ENCODE results near the gene CHD5.

Gene CHD5

DNA sequence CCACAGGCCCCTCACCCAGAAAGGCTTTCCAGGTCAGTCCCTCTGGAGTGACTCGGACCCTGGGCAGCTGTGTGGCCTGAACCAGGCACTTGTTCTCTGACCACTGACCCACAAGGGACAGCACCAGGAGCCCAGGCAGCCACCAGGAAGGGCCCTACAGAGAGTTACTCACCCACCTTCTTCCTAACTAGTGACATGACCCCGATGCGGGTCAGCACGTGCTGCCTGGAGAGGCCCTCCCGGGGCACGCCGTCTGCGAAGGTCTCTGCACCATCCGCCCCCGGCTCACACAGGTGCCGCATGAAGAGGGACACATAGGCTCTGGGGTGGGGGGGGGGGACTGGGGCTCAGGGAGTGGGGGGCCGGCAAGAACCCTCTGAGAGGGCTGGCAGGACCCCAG is 55.8 kb downstream of the CHD5 start:
- H3K4me3 ChIP-seq (ENCODE audit: low read length) = no peak overlapping the region
- DNase-seq (ENCODE audit: low read depth, low spot score) = no peak

DNA sequence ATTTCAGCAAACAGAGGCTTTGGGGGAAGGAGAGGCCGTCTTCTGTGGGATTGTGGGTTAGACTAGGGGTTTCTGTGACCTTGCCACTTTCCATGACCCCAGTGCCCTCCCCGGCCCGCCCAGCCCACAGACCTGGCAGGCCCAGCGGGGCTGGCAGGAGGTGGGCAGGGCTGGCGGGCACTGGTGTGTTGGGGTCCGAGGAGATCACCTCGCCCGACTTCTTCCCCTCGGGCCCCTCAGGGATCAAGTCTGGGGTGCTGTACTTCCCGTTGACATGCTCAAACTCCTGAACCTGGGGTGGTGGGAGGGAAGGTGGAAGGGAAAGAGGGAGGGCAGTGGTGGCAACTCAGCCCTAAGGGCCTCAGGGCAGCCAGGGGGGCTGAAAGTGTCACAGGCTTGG is 56.3 kb downstream of the CHD5 start:
- DNase-seq (ENCODE audit: low read depth, low spot score) = no peak
- no peak overlapping the region for H3K4me3 ChIP-seq (ENCODE audit: low read length)

DNA sequence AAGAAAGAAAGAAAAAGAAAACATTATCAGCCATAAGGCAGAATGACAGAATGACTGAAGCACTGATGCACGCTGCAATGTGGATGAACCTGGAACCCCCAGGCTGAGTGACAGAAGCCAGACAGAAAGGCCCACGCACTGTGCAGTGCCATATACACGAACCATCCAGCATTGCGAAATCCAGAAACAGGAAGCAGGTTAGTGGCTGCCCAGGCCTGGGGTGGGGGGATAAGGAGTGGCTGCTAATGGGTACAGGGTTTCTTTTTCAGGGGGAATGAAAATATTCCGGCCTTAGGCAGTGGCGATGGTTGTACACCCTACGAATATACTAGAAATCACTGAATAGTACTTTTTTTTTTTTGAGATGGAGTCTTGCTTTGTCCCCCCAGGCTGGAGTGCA is 57.0 kb downstream of the CHD5 start:
- no peak for DNase-seq (ENCODE audit: low read depth, low spot score)

DNA sequence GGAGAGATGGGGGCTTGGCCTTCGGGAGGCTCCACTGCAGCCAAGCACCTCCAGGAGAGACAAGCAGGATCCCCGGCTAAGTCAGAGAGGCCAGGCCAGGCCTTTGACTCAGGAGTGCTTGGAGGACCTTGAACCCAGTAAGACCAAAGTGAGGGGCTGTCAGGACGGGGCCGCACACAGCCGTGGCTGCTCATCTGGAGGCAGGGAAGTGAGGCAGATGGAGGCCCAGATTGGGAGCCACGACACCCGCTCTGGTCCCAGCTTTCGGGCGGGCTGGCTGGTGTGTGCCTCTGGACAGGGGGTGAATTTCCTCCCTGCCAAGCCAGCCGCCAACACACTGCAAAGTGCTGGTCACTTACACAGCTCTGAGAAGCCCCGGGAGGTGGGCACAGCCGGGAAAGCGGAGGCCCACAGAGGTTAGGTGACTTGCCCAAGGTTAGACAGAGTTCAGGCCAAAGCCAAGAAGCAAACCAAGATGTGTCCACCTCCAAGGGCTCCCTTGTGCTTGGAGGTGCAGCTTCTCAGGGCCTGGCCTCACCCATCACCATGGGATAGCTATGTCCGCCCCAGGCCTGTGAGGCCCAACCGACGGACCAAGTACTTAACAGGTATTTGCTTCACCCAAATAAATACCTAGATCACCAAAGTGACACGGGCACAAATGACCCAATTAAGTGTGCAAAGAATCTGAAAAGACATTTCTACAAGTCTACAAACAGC is 58.3 kb downstream of the CHD5 start:
- H3K4me3 ChIP-seq (ENCODE audit: low read length) = no peak overlapping the region
- no peak for DNase-seq (ENCODE audit: low read depth, low spot score)

More for the DNA sequence above, 57.0 kb downstream of the CHD5 start:
- no peak overlapping the region for H3K4me3 ChIP-seq (ENCODE audit: low read length)

DNA sequence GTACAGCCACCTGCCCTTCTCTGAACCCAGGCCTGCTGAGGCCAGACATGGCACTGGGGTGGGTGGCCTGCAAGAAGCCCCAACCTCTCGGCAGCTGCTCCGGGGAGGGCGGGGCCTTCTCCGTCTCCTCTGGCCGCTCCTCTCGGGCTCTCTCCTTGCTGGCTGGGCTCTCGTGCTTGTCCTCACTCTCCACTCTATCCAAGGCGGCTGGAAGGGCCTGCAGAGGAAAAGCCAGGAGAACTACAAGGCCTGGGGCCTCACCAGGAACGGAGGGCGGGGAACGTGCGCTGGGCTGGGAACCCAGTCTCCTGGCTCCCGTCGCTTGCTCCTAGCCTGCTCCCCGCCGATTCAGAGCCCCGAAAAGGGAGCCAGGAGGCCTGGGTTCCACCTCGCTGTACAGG is 59.1 kb downstream of the CHD5 start:
- H3K4me3 ChIP-seq (ENCODE audit: low read length) = no peak overlapping the region
- DNase-seq (ENCODE audit: low read depth, low spot score) = no peak

DNA sequence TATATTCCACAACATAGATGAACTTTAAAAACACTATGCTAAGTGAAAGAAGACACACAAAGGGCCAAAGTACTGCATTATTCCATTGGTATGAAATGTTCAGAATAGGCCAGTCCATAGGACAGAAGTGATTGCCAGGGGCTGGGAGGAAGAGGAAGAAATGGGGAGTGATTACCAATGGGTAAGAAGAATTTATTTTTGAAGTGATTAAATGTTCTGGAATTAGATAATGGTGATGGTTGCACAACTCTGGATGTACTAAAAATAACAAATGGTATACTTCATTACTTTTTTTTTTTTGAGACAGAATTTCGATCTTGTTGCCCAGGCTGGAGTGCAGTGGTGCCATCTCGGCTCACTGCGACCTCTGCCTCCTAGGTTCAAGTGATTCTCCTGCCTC is 61.7 kb downstream of the CHD5 start:
- H3K4me3 ChIP-seq (ENCODE audit: low read length) = no peak overlapping the region
- no peak for DNase-seq (ENCODE audit: low read depth, low spot score)

DNA sequence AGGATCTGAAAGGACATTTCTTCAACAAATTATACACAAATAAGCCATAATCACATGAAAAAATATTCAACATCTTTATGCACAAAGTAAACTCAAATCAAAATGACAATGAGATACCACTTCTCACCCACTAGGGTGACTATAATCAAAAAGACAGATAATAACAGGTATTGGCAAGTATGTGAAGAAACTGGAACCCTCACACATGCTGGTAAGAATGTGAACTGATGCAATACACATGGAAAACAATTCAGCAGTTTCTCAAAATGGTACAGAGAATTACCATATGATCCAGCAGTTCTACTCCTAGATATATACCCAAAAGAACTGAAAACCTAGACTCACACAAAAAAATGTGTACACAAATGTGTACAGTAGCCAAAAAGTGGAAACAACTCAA is 62.5 kb downstream of the CHD5 start:
- no peak for DNase-seq (ENCODE audit: low read depth, low spot score)
- no peak overlapping the region for H3K4me3 ChIP-seq (ENCODE audit: low read length)

DNA sequence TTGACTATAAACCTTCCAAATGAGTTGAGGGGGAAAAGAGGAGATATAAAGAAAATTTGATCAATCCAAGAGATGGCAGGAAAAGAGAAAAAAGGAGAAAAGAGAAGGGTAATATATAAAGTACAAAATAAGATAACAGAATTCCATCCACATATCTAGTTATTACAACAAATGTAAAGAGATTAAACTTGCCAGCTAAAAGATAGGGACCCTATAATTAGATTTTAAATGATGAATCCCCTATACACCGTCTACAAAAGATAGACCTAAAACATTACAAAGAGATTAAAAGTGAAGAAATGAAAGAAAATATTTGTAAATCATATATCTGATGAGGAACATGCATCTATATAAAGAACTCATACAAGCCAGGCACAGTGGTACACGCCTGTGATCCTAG is 63.1 kb downstream of the CHD5 start:
- no peak for DNase-seq (ENCODE audit: low read depth, low spot score)
- no peak overlapping the region for H3K4me3 ChIP-seq (ENCODE audit: low read length)

DNA sequence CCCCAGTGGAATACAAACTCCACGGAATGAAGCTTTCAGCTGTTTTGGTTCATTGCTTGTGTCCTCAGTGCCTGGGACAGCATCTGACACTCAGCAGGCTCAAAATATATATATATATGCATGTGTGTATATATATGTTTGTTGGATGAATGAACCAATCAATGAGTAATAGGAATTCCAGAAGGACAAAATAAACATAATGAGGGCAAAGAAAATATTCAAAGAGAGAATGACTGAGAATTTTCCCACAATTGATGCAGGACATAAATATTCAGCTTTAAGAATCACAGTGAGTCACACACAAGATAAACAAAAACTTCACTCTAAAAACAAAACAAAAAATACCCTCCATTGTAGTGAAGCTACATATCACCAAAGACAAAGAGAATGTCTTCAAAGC is 64.0 kb downstream of the CHD5 start:
- no peak overlapping the region for H3K4me3 ChIP-seq (ENCODE audit: low read length)
- DNase-seq (ENCODE audit: low read depth, low spot score) = no peak

DNA sequence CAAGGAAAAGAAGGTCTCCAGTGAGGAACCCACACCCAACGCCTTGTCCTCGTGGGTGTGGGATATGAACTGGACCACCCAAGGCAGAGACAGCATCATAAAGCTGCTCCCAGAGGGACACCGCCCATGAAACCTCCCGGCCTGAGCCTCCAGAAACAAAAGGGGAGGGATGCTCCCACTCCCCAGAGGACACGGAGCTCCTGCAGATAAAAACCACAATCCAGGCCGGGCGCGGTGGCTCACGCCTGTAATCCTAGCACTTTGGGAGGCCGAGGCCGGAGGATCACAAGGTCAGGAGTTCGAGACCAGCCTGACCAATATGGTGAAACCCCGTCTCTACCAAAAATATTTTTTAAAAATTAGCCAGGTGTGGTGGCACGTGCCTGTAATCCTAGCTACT is 66.4 kb downstream of the CHD5 start:
- no peak for DNase-seq (ENCODE audit: low read depth, low spot score)
- no peak overlapping the region for H3K4me3 ChIP-seq (ENCODE audit: low read length)

DNA sequence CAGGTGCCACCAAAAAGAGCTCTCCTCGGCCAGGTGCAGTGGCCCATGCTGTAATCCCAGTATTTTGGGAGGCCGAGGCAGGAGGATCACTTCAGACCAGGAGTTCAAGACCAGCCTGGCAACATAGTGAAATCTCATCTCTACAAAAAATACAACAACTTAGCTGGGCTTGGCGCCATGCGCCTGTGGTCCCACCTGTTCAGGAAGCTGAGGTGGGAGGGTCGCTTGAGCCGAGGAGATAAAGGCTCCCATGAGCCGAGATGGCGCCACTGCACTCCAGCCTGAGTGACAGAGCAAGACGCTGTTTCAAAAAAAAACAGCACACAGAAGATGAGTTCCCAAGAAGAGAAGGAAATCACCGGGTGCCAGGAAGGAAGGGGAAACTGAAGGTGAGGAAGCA is 67.0 kb downstream of the CHD5 start:
- peak; percentile 35 for DNase-seq (ENCODE audit: low read depth, low spot score)

DNA sequence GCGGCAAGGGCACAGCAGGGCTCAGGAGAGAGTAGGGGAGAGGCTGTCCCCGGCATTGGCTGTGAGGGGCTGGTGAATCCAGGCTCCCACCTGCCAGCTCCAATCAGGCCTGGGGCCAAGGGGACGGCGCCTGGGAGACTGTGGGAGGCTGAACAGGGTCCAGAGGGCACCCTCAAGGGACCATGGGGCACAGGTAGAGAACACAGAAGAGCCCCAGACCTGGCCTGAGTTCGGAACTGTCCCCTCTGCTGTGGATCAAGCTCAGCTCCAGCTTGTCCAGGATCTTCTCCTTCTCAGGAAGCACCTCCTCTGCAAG is 67.5 kb downstream of the CHD5 start:
- no peak overlapping the region for H3K4me3 ChIP-seq (ENCODE audit: low read length)
- DNase-seq (ENCODE audit: low read depth, low spot score) = no peak

More for the DNA sequence above, 67.0 kb downstream of the CHD5 start:
- H3K4me3 ChIP-seq (ENCODE audit: low read length) = no peak overlapping the region

DNA sequence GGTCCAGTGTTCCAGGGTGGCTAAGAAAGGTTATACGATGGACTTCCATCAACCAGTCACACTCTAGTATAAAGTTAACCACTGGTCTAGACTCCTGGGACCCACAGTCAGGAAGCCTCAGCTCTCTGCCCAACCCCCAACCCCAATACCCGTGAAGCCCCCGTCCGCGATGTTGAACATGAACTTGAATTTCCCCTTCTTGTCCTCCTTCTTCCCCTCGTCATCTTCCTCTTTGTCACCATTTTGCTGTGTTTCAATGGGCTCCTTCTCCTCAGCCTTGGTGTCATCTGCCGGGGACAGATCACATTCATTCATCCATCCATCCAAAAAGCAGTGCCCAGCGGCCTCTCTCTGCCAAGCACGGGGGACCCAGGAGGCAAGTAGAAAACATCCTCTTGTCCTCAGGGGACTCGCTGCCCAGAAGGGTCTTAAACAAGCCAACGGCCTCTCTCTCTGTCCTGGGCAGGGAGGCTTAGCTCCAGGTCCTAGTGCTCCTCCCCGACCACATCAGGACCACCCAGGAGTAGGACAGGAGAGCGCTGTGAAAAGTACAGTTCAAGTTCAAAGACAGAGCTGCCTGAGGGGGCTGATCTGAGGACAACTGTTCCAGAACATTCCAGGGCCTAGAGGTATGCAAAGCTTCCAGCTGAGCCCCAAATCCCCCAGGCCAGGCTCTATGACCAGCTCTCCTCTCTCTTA is 68.0 kb downstream of the CHD5 start:
- no peak overlapping the region for H3K4me3 ChIP-seq (ENCODE audit: low read length)
- no peak for DNase-seq (ENCODE audit: low read depth, low spot score)

DNA sequence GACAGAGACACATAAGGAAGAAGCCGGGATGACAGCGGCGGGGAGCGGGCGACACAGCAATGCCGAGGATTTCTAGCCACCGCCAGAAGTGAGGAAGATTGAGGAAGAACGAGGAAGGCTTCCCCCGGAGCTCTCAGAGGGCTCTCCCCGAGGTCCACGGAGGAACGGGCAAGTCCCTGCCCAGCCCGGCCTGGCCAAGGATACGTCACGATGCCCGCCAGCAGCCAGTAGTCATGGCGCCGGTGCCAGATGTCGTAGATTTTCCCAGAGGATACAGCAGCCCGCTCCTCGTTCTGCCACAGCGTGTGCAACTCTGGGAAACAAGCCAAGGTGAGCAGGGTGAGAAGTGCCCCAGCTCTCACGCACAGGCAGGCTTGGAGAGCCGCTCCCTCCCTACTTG is 68.5 kb downstream of the CHD5 start:
- no peak overlapping the region for H3K4me3 ChIP-seq (ENCODE audit: low read length)
- no peak for DNase-seq (ENCODE audit: low read depth, low spot score)

DNA sequence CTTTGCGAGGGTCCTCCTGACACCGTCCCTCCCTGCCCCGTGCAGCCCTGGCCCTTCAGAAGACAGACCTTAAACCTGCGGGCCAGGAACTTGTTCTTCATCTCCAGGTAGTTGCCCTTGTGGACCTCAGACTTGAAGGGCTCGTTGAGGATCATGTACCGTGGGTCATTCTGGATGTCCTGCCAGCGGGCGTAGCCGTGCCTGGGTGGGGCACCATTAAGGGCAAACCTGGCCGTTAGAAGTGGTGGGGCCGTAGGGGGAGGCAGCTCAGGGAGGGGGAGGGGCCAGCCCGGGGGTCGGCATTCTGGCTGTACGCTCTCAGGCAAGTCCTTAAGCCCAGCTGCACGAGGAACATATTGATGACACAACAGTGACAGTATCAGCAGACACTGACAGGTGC is 69.8 kb downstream of the CHD5 start:
- no peak overlapping the region for H3K4me3 ChIP-seq (ENCODE audit: low read length)
- DNase-seq (ENCODE audit: low read depth, low spot score) = no peak

DNA sequence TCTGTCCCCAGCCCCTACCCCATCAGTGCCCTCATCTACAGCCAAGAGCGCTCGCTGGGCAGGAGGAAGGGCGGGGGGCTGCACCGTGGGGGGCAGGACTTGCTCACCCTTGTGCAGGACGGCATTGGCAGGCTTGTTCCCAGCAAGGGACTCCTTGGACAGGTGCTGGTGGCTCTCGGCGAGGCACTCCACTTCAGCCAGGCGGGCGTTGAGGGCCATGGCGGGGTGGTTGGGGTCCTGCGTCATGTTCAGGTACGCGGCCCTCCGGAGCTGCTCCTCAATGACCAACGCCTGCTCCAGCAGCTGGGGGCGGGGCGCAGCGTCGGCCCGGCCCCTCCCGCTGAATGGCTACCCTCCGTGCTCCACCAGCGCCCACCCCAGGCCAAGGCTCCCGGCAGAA is 70.4 kb downstream of the CHD5 start:
- H3K4me3 ChIP-seq (ENCODE audit: low read length) = no peak overlapping the region
- no peak for DNase-seq (ENCODE audit: low read depth, low spot score)

DNA sequence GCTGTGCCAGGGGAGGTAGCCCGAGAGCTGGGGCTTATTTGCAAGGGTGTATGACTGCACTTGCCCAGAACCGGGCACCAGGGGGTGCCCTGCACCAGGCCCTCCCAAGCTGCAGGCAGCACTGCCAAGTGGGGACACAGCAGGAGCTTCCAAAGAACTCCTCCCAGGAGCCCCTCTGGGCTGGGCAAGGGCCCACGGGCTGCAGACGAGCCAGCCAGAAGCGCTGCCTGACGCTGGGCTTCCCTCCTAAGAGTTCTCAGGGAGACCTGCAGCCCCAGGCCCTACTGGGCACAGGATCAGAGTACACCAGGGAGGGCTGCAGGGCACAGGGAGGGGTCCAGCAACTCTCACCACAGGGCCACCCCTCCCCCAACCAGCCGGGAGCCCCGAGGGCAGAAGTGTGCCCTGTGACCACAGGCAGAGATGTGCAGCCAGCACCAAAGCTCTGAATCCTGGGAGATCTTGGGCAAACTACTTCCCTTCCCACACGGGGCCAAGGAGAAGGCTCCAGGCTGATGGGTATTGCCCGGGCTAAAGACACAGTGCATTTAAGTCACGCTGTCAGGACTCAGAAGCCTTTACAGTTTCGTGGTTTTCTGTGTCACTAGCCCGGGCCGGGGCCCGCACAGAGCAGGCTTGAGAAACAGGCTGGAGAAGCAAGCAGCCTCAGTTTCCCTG is 71.0 kb downstream of the CHD5 start:
- peak; percentile 55 for DNase-seq (ENCODE audit: low read depth, low spot score)
- no peak overlapping the region for H3K4me3 ChIP-seq (ENCODE audit: low read length)

DNA sequence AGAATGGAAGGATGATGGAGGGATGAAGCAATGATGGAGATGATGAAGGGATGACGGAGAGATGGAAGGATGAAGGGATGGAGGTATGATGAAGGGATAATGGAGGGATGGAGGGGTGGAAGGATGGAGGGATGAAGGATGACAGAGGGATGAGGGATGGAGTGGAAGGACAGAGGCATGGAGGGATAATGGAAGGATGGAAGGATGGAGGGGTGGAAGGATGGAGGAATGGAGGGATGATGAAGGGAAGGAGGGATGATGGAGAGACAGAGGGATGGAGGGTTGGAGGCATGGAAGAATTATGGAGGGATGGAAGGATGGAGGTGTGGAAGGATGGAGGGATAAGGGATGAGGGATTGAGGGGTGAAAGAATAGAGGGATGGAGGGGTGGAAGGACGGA is 71.6 kb downstream of the CHD5 start:
- DNase-seq (ENCODE audit: low read depth, low spot score) = no peak
- no peak overlapping the region for H3K4me3 ChIP-seq (ENCODE audit: low read length)

DNA sequence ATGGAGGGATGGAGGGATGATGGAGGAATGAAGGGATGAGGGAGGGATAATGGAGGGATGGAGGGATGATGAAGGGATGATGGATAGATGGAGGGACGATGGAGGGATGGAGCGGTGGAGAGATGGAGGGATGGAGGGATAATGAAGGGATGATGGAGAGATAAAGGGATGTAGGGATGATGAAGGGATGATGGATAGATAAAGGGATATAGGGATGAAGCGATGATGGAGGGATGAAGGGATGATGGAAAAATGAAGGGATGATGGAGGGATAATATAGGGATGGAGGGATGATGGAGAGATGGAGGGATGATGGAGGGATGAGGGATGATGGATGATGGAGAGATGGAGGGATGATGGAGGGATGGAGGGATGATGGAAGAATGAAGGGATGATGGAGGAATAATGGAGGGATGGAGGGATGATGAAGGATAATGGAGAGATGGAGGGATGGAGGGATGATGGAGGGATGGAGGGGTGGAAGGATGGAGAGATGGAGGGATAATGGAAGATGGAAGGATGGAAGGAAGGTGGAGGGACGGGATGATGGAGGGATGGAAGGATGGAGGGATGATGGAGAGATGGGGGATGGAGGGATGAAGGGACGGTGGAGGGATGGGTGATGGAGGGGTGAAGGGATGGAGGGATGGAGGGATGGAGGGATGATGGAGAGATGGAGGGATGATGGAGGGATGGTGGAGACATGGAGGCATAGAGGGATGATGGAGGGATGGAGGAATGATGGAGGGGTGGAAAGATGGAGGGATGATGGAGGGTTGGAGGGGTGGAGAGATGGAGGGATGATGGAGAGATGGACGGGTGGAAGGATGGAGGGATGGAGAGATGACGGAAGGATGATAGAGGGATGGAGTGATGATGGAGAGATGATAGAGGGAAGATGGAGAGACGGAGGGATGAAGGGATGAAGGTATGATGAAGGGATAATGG is 72.4 kb downstream of the CHD5 start:
- no peak for DNase-seq (ENCODE audit: low read depth, low spot score)
- no peak overlapping the region for H3K4me3 ChIP-seq (ENCODE audit: low read length)

DNA sequence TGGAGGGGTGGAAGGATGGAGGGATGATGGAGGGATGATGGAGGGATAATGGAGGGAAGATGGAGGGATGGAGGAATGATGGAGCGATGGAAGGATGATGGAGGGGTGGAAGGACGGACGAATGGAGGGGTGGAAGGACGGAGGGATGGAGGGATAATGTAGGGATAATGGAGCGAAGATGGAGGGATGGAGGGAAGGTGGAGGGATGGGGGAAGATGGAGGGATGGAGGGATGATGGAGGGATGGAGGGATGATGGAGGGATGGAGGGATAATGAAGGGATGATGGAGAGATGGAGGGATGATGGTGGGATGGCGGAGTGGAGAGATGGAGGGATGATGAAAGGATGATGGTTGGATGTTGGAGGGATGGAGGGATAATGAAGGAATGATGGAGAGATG is 73.1 kb downstream of the CHD5 start:
- H3K4me3 ChIP-seq (ENCODE audit: low read length) = no peak overlapping the region
- no peak for DNase-seq (ENCODE audit: low read depth, low spot score)
